Measurements from ENCODE around the gene YEATS2. TPM values are rescaled to one million over a fixed set of nuclear protein-coding genes. Genes with fewer than 3 reads are reported as not detected.

Gene YEATS2
- total and polyA plus RNA-seq, 2 donors from 2014 or later: 4.7 to 20.5 TPM

GRCh38 chr3:183822631-183823030 lies 125.0 kb downstream of the YEATS2 start:
- Histone ChIP-seq H3K36me3 (ENCODE audit: control insufficient read depth in 2 of 3, insufficient read depth in 3 of 3, low read length in 3 of 3) (no peaks in the 10 kb centered on the region), H3K4me3 (ENCODE audit: low read length in 3 of 3) (no peak overlapping the region), H3K27ac (ENCODE audit: low read depth in 2 of 2, low read length in 2 of 2) (no peak overlapping the region), H3K4me1 (ENCODE audit: control insufficient read depth in 2 of 3, insufficient read depth in 2 of 3, low read depth in 1 of 3, low read length in 3 of 3) (peaks cover 0 to 6% (median 3%) of the 10 kb centered on the region in 3 donors), H3K9ac (ENCODE audit: low read length in 3 of 3) (no peak overlapping the region), H3K9me3 (ENCODE audit: control insufficient read depth in 2 of 3, insufficient read depth in 1 of 3, low read length in 3 of 3) (no peaks in the 10 kb centered on the region), H3K27me3 (ENCODE audit: control insufficient read depth, insufficient read depth, low read length) (no peaks in the 10 kb centered on the region)
- TF ChIP-seq CTCF (IDR thresholded peaks at IDR 0.05; ENCODE audit: borderline replicate concordance, extremely low read depth, insufficient read depth): no peak
- DNase-seq: peak in 3 of 5 donors; percentile 10 to 25 (median 14)
- intact Hi-C loops (cut with DNase I): no loop called here
- FAIRE-seq: no peak

- peaks cover 0 to 6% (median 3%) of the 10 kb centered on the region in 3 donors for H3K4me1 ChIP-seq (ENCODE audit: control insufficient read depth in 2 of 3, insufficient read depth in 2 of 3, low read depth in 1 of 3, low read length in 3 of 3)
- no peak overlapping the region for H3K4me3 ChIP-seq (ENCODE audit: low read length in 3 of 3)
- H3K9me3 ChIP-seq (ENCODE audit: control insufficient read depth in 2 of 3, insufficient read depth in 1 of 3, low read length in 3 of 3): no peaks in the 10 kb centered on the region
- FAIRE-seq: no peak
- TF ChIP-seq CTCF (IDR thresholded peaks at IDR 0.05; ENCODE audit: borderline replicate concordance, extremely low read depth, insufficient read depth): no peak
- H3K27ac ChIP-seq (ENCODE audit: low read depth in 2 of 2, low read length in 2 of 2): no peak overlapping the region
- H3K27me3 ChIP-seq (ENCODE audit: control insufficient read depth, insufficient read depth, low read length): no peaks in the 10 kb centered on the region
- DNase-seq: peak in 2 of 5 donors; percentile 14 to 29
- no peak overlapping the region for H3K9ac ChIP-seq (ENCODE audit: low read length in 3 of 3)
- H3K36me3 ChIP-seq (ENCODE audit: control insufficient read depth in 2 of 3, insufficient read depth in 3 of 3, low read length in 3 of 3): peaks cover 0 to 2% (median 0%) of the 10 kb centered on the region in 3 donors
- intact Hi-C loops (cut with DNase I): no loop called here
These were observed 126.4 kb downstream of the YEATS2 start for GRCh38 chr3:183823963-183824362.

GRCh38 chr3:183824761-183825455 lies 127.3 kb downstream of the YEATS2 start:
- TF ChIP-seq CTCF (IDR thresholded peaks at IDR 0.05; ENCODE audit: borderline replicate concordance, extremely low read depth, insufficient read depth): no peak
- intact Hi-C loops (cut with DNase I): no loop called here
- peaks cover 0 to 6% (median 4%) of the 10 kb centered on the region in 3 donors for H3K36me3 ChIP-seq (ENCODE audit: control insufficient read depth in 2 of 3, insufficient read depth in 3 of 3, low read length in 3 of 3)
- peak overlapping the region; percentile 3 to 49 (median 14) for H3K4me3 ChIP-seq (ENCODE audit: low read length in 3 of 3)
- H3K9me3 ChIP-seq (ENCODE audit: control insufficient read depth in 2 of 3, insufficient read depth in 1 of 3, low read length in 3 of 3): no peaks in the 10 kb centered on the region
- FAIRE-seq (no peak), DNase-seq (peak in 4 of 5 donors; percentile 16 to 63 (median 26))
- peaks cover 0 to 6% (median 3%) of the 10 kb centered on the region in 3 donors for H3K4me1 ChIP-seq (ENCODE audit: control insufficient read depth in 2 of 3, insufficient read depth in 2 of 3, low read depth in 1 of 3, low read length in 3 of 3)
- no peak overlapping the region for H3K27ac ChIP-seq (ENCODE audit: low read depth in 2 of 2, low read length in 2 of 2)
- no peaks in the 10 kb centered on the region for H3K27me3 ChIP-seq (ENCODE audit: control insufficient read depth, insufficient read depth, low read length)
- peak overlapping the region in 1 of 3 donors; percentile 34 for H3K9ac ChIP-seq (ENCODE audit: low read length in 3 of 3)

All from kidney (tissue), 14 donors.